Testis (tissue), 3 donors: ENCODE data around the gene ELMO1. TPM values are rescaled to one million over a fixed set of nuclear protein-coding genes. Genes with fewer than 3 reads are reported as not detected.

Experiments used
- DNase-seq: peaks from one replicate; pipeline ENCODE4 v3.0.0-alpha.2; 2019
- H3K27ac ChIP-seq, 2 donors: fragments of 200-600 bp; sonication (generic); one replicate each; pipeline ENCODE4 v1.5.1; 2019
- H3K27me3 ChIP-seq: fragments of 200-600 bp; sonication (generic); one replicate; pipeline ENCODE4 v1.5.1; 2019
- H3K36me3 ChIP-seq: fragments of 200-600 bp; sonication (generic); one replicate; pipeline ENCODE4 v1.5.1; 2017; ENCODE audit warnings: low read depth; ENCODE audit errors: missing control alignments
- H3K4me1 ChIP-seq: fragments of 200-600 bp; sonication (generic); one replicate; pipeline ENCODE4 v1.5.1; 2019
- H3K4me3 ChIP-seq, 2 donors: fragments of 200-600 bp; sonication (generic); one replicate each; pipeline ENCODE4 v1.5.1; 2017 to 2019
- H3K9me3 ChIP-seq: fragments of 200-600 bp; sonication (generic); one replicate; pipeline ENCODE4 v1.5.1; 2017
- POLR2A ChIP-seq: fragments of 450-650 bp; IDR thresholded peaks from one replicate; pipeline ENCODE4 v1.6.1; 2017; ENCODE audit warnings: antibody characterized with exemption, mild to moderate bottlenecking, moderate library complexity
- WGBS, 2 donors: methylation state at CpG; one replicate each; pipeline ENCODE4 v1.1.5; 2018; 5-methylcytosine and 5-hydroxymethylcytosine counted together
- intact Hi-C: fragments of 100-400 bp; cut with DNase I; formaldehyde crosslinking; loops from one replicate; pipeline ENCODE4 v1.15.1; 2023; ENCODE audit warnings: low total_unique reads
- polyA plus RNA-seq: library from polyadenylated mRNA; stranded (reverse); fragments of 350-450 nt; fragmentation: Illumina TruSeq; extraction: RNeasy Lipid Tissue Mini Kit (QIAGEN cat#74804); gene quantifications from one replicate; pipeline ENCODE4 v1.2.3, GENCODE V29; 2014; ENCODE audit warnings: low read depth, low replicate concordance; ENCODE audit not compliant: insufficient read depth
- total RNA-seq, 2 donors: library from RNA; depleted of rRNA; stranded (reverse); fragments of >200 nt; gene quantifications; one replicate each; pipeline ENCODE4 v1.2.3, GENCODE V29; 2016
- TF ChIP-seq, protein P1 (sequence below), 3 experiments: fragments of 450-650 bp in 2 of 3; fragments of 200-600 bp in 1 of 3; sonication (generic) in 1 of 3; IDR thresholded peaks; one replicate each; pipeline ENCODE4 v1.5.1; 2016 to 2019; ENCODE audit warnings: antibody characterized with exemption in 3 of 3, mild to moderate bottlenecking in 2 of 3, moderate library complexity in 1 of 3

Gene ELMO1
- total and polyA plus RNA-seq, 3 donors from 2014 or later: 12.9 to 47.2 (median 36.5) TPM

DNA sequence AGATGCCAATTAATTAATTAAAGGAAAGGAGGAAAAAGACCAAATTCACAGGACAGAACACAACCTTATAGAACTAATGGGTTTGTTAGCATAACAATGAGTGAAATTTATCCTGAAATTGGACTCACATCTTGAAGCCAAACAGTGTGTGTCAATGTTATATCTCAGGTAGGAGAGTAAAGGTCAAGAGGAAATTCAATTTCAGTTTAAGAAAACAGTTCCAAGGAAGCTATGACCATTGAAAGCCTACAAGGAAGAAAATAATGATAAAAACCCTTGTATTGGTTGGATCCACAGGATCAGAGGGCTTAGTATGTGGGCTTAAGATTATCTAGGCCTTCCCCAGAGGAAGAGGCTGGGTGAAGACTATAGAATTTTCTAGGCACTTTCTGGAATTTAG lies 525.5 kb downstream of the ELMO1 start:
- Histone ChIP-seq H3K4me3 (no peak overlapping the region), H3K9me3 (no peaks in the 10 kb centered on the region), H3K36me3 (no peaks in the 10 kb centered on the region), H3K27ac (no peak overlapping the region), H3K27me3 (no peaks in the 10 kb centered on the region), H3K4me1 (peaks cover 10% of the 10 kb centered on the region)
- DNase-seq: no peak
- intact Hi-C loops: no loop called here
- TF ChIP-seq, protein P1, sequence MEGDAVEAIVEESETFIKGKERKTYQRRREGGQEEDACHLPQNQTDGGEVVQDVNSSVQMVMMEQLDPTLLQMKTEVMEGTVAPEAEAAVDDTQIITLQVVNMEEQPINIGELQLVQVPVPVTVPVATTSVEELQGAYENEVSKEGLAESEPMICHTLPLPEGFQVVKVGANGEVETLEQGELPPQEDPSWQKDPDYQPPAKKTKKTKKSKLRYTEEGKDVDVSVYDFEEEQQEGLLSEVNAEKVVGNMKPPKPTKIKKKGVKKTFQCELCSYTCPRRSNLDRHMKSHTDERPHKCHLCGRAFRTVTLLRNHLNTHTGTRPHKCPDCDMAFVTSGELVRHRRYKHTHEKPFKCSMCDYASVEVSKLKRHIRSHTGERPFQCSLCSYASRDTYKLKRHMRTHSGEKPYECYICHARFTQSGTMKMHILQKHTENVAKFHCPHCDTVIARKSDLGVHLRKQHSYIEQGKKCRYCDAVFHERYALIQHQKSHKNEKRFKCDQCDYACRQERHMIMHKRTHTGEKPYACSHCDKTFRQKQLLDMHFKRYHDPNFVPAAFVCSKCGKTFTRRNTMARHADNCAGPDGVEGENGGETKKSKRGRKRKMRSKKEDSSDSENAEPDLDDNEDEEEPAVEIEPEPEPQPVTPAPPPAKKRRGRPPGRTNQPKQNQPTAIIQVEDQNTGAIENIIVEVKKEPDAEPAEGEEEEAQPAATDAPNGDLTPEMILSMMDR (IDR thresholded peaks at IDR 0.05): no peak
- no peak for TF ChIP-seq POLR2A

DNA sequence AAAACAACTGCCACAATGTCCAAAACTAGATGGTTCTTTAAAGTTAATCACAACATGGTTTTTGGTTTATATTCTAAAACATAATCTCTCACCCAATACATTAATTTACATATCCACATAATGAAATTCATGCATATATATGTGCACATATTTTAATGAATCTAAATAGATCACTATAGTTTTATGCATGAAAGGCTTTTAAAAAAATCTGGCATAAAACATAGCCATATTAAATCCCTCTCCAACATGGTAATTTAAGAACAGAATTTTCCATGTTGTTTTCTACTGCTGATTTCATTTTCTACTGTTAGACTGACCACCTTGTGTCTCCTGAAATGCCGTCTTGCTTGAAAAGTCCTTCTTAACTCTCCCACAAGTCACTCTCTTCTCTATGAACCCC lies 528.2 kb downstream of the ELMO1 start:
- H3K4me3 ChIP-seq: no peak overlapping the region
- H3K27me3 ChIP-seq: no peaks in the 10 kb centered on the region
- peaks cover 10% of the 10 kb centered on the region for H3K4me1 ChIP-seq
- no peak for DNase-seq
- no peak overlapping the region for H3K27ac ChIP-seq
- intact Hi-C loops: no loop called here
- TF ChIP-seq, protein P1 (IDR thresholded peaks at IDR 0.05): no peak
- no peak for TF ChIP-seq POLR2A
- no peaks in the 10 kb centered on the region for H3K36me3 ChIP-seq
- H3K9me3 ChIP-seq: no peaks in the 10 kb centered on the region
- WGBS, 2 donors: 100% methylated on average over 1 of the region's 1 CpG

DNA sequence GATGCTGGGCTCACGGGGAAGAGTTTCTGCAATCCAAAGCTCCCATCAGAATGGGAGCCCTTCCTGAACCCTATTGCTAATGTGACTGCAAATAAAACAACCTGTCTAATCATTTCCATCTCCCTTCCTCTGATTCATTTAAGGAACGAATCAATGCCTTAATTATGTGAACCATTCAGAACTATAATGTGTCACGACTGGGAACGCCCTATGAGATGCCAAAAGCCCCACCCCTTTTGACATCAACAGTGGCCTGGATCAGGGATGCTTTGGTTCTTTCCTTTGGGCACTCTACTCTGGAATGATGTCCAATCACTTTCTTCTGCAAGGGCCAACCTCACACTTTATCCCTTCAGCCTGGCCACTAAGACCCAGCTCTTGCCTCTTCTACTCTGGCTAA lies 528.9 kb downstream of the ELMO1 start:
- WGBS, 2 donors: 90 to 92% methylated on average over 4 of the region's 4 CpGs
- TF ChIP-seq POLR2A: no peak
- TF ChIP-seq, protein P1 (IDR thresholded peaks at IDR 0.05): no peak
- H3K4me1 ChIP-seq: peaks cover 3% of the 10 kb centered on the region
- no peaks in the 10 kb centered on the region for H3K36me3 ChIP-seq
- no peaks in the 10 kb centered on the region for H3K9me3 ChIP-seq
- intact Hi-C loops: no loop called here
- DNase-seq: no peak
- H3K27me3 ChIP-seq: no peaks in the 10 kb centered on the region
- H3K4me3 ChIP-seq: no peak overlapping the region
- H3K27ac ChIP-seq: no peak overlapping the region

DNA sequence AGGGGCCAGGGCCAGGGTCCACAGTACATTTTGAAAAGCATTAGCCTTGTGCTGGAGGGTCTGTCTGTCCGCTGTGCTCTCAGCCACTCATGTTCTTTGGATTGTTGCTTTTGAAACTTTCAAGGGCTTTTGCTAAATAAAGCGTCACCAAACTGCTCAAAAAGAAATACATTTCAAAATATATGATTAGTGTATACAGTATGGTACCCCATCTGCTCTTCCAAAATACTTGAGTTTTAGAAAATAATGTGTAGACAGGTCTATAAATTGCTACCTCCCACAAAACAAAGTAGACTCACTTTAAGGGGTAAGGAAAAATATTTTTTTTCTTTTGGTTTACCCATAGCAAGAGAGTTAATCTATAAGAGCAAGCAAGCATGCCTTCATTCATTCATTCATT lies 530.1 kb downstream of the ELMO1 start:
- DNase-seq: no peak
- H3K4me1 ChIP-seq: no peaks in the 10 kb centered on the region
- no peaks in the 10 kb centered on the region for H3K36me3 ChIP-seq
- no peaks in the 10 kb centered on the region for H3K27me3 ChIP-seq
- H3K9me3 ChIP-seq: no peaks in the 10 kb centered on the region
- intact Hi-C loops: no loop called here
- TF ChIP-seq POLR2A: no peak
- TF ChIP-seq, protein P1 (IDR thresholded peaks at IDR 0.05): no peak
- H3K27ac ChIP-seq: no peak overlapping the region
- 92 to 93% methylated on average over 2 of the region's 2 CpGs for WGBS, 2 donors
- H3K4me3 ChIP-seq: no peak overlapping the region

DNA sequence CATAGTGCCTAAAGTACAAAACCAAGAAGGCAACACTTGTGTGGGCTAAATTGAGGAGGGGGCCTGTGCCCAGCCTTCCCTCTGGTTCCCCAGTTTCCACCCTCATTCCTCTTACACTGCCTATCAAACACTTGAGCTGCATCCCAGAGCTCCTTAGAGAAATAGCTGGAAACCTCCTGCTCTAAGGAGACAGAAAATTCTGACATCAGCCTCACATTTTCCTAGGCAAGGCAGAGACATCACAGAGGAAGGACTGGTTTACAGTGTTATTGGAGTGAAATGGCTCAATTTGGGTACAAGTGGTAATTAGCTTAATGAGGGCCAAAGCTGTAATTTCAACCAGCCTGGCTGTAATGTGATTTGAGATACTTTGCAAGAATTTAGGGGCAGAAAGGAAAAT lies 532.0 kb downstream of the ELMO1 start:
- no peak for DNase-seq
- Histone ChIP-seq H3K36me3 (no peaks in the 10 kb centered on the region), H3K27me3 (no peaks in the 10 kb centered on the region), H3K27ac (no peak overlapping the region), H3K9me3 (no peaks in the 10 kb centered on the region), H3K4me1 (no peaks in the 10 kb centered on the region), H3K4me3 (no peak overlapping the region)
- intact Hi-C loops: no loop called here
- TF ChIP-seq POLR2A: no peak
- TF ChIP-seq, protein P1 (IDR thresholded peaks at IDR 0.05): no peak
